ENCODE data around the gene CEP170B.

DNA sequence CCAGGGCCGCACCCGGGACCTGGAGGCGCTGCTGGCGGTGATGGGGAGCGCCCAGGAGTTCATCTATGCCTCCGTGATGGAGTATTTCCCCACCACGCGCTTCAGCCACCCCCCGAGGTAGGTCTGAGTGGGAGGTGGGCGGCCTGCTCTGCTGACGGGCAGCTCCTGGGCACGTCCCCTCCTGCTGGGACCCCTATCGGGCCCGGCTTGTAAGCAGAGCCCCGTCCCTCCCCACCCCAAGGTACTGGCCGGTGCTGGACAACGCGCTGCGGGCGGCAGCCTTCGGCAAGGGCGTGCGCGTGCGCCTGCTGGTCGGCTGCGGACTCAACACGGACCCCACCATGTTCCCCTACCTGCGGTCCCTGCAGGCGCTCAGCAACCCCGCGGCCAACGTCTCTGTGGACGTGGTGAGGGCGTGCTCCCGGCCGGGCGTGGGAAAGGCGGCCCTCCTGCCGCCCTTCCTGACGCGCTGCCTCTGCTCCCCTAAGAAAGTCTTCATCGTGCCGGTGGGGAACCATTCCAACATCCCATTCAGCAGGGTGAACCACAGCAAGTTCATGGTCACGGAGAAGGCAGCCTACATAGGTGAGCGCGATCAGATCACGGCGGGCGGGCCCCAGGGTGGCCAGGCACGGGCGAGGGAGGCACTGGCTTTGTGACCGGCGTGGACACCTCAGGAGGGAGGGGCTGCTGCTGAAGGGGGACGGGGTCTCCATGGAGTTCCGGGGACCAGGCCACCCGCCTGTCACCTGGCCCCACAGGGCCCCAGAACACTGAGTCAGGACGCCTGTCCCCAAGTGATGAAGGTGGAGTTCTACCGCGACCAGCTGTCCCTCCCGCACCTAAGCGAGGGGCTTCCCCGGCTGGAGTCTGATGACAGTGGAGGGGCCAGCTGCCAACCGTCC is 67.0 kb downstream of the CEP170B start:
- TF ChIP-seq, protein P1, sequence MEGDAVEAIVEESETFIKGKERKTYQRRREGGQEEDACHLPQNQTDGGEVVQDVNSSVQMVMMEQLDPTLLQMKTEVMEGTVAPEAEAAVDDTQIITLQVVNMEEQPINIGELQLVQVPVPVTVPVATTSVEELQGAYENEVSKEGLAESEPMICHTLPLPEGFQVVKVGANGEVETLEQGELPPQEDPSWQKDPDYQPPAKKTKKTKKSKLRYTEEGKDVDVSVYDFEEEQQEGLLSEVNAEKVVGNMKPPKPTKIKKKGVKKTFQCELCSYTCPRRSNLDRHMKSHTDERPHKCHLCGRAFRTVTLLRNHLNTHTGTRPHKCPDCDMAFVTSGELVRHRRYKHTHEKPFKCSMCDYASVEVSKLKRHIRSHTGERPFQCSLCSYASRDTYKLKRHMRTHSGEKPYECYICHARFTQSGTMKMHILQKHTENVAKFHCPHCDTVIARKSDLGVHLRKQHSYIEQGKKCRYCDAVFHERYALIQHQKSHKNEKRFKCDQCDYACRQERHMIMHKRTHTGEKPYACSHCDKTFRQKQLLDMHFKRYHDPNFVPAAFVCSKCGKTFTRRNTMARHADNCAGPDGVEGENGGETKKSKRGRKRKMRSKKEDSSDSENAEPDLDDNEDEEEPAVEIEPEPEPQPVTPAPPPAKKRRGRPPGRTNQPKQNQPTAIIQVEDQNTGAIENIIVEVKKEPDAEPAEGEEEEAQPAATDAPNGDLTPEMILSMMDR (IDR thresholded peaks at IDR 0.05; ENCODE audit: low read length), result no peak
- no peak for TF ChIP-seq EZH2 (IDR thresholded peaks at IDR 0.05; ENCODE audit: borderline replicate concordance, low read length)
